Fibroblast of pulmonary artery (primary cell): Measurements from ENCODE around the gene MAPRE3.
A peak's percentile ranks its signal among the peaks of the same experiment; 100 is the strongest.

Experiments
- DNase-seq: peaks from one replicate; pipeline ENCODE4 v3.0.0-alpha.2; 2010; ENCODE audit warnings: low read depth
- H3K4me3 ChIP-seq: replicated peaks from 2 replicates; pipeline ENCODE4 v1.5.1; 2011; ENCODE audit warnings: low read depth, mild to moderate bottlenecking, control low read depth, low read length, moderate library complexity
- TF ChIP-seq, protein P1 (sequence below): IDR thresholded peaks from 2 replicates; pipeline ENCODE4 v1.5.1; 2011; ENCODE audit warnings: mild to moderate bottlenecking, control low read depth, low read length, inconsistent platforms; ENCODE audit errors: missing control alignments

MAPRE3 gene

DNA sequence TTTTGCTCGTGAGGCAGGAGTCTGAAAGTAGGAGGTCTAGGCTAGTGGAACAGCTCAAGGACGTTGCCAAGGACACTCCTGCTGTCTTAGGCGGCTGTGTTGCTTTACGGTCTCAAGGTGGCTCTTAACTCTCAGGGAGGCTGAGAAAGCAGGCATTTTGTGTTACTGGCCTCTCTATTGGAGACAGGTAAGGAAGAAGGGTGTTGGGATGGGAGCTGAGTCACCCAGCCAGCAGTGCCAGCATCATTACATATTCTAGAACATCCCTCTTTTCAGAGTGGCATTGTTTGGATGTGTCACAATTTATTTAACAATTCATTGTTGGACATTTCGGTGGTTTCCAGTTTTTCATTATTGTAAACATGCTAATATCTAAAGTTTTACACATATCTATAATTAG is 31.5 kb downstream of the MAPRE3 start:
- TF ChIP-seq, protein P1, sequence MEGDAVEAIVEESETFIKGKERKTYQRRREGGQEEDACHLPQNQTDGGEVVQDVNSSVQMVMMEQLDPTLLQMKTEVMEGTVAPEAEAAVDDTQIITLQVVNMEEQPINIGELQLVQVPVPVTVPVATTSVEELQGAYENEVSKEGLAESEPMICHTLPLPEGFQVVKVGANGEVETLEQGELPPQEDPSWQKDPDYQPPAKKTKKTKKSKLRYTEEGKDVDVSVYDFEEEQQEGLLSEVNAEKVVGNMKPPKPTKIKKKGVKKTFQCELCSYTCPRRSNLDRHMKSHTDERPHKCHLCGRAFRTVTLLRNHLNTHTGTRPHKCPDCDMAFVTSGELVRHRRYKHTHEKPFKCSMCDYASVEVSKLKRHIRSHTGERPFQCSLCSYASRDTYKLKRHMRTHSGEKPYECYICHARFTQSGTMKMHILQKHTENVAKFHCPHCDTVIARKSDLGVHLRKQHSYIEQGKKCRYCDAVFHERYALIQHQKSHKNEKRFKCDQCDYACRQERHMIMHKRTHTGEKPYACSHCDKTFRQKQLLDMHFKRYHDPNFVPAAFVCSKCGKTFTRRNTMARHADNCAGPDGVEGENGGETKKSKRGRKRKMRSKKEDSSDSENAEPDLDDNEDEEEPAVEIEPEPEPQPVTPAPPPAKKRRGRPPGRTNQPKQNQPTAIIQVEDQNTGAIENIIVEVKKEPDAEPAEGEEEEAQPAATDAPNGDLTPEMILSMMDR: no peak
- DNase-seq: no peak
- H3K4me3 ChIP-seq: no peak overlapping the region

DNA sequence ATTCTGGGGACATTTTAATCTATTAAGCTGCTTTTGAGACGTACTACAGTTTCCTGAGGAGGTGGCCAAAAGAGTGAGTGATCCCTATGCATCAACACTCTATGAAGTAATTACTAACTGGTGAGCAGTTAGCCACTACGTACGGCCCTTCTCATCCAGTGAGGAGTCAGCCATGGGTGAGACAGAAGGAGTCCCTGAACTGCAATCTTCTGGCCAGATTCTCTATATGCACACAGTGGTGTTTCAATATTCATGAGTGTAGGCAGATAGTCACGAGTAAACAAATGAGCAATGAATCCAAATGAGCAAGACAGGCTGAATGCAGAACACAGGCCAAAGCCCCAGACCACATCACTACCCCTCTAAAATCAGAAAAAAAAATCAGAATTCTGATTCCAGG is 32.6 kb downstream of the MAPRE3 start:
- H3K4me3 ChIP-seq: no peak overlapping the region
- no peak for DNase-seq
- TF ChIP-seq, protein P1: no peak

DNA sequence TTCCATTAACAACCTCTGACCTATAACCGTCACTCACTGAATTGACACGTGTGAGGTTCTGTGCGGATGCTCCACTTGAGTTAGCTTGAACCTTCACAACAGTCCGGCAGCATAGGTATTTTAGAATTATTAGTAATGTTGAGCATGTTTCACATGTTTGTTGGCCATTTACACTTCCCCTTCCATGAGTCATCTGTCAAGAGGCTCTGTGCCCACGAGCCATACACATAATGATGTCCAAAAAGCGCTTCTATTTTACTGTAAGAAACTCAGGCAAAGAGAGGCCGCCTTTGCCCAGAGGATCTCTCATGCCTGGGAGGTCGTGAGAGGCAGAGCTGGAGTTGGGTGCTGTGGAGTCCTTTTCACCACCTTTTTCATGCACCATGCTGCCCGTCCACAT is 33.4 kb downstream of the MAPRE3 start:
- TF ChIP-seq, protein P1: no peak
- DNase-seq: peak; percentile 70
- H3K4me3 ChIP-seq: no peak overlapping the region

DNA sequence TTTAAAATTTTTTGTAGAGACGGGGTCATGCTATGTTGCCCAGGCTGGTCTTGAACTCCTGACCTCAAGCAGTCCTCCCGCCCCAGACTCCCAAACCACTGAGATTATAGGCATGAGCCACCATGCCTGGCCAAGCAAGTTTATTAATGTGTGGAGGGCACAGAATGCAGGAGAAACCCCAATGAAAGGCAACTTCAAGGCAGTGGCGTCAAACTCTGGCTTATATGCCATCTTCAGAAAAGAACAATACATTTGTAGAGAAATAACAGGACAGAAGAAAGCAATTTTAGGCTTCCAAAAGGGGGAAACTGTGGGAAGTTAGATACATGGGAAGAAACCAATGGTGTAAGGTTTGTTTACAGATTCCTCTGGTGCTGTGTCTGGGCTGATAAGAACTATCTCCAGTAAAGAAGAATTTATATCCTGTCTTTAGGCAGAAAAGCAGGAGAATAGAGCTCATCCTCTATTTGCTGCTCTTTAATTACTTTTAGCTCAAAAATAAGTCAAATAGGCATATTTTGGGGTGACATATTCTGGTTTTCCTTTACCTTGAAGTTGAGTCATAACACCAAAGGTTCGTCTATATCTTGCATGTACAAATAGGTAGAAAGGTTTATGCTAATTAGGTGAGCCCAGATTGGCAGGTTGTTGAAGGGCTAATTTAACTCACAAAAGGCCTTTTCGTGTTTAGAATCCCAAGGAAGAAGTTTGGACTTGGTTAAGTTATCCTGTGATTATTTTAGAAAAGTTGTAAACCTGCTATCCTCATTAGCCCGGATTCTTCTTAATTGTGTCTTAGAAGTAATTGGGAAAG is 36.4 kb downstream of the MAPRE3 start:
- no peak for DNase-seq
- TF ChIP-seq, protein P1: no peak
- no peak overlapping the region for H3K4me3 ChIP-seq

DNA sequence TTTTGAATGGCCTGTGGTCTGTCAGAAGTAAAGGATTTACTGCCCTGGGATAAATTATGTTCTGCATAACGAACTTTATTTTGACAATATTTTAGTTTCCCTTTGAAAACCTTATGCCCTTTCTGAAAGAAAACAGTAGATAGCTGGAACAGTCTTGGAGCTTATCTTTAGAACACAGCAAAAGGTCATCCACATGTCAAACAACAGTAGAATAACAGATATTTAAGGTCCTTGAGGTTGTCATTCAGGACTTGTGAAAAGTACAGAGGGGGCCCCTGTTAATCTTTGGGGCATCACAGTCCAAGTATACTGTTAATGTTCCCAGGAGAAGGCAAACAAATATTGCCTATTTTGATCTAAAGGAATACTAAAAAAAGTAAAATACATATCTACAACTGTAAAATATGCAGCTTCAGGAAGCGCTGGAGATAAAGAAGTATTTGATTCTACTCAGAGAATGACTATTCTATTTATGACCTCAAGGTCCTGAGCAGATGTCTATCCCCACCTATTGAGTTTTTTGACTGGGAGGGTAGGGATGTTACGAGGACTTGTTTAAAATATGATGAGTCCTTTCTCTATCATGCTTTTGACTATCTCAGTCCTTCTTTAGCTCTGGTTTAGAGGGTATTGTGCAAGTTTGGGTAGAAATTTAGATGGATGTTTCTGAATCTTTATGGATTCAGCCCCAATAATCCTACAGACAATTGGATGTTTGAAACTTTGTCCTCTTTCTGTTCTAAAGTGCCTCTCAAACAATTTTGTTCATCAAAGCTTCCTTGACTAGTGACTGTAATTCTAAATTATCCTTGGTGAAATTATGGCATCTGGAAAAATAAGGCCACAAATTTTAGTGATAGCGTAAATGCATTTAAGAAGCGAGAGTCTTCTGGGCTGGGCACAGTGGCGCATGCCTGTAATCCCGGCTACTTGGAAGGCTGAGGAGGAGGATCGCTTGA is 37.3 kb downstream of the MAPRE3 start:
- no peak overlapping the region for H3K4me3 ChIP-seq
- DNase-seq: no peak
- TF ChIP-seq, protein P1: no peak

DNA sequence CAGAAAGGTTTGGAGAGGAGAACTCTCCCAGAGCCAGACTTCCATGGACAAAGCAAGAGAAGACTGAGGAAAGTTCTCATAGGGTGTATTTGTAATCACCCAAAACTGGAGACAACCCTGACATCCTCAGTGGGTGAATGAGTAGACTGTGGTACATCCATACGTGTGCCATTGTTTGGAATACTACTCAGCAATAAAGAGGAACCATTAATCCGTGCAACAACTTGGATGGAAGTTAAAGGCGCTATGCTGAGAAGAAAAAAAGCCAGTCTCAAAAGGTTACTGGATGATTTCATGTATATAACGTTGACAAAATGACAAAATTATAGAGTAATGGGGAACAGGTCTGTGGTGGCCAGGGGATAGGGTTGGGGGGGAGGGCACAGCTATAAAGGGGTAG is 38.2 kb downstream of the MAPRE3 start:
- no peak overlapping the region for H3K4me3 ChIP-seq
- TF ChIP-seq, protein P1: no peak
- no peak for DNase-seq
